ENCODE measurements around the gene CNGA4. TPM values are rescaled to one million over a fixed set of nuclear protein-coding genes. Genes with fewer than 3 reads are reported as not detected.

Gene CNGA4
- total and polyA plus RNA-seq, 2 of the 4 experiments (the other 2 are of a cell fraction), result under 0.01 to 0.12 TPM

DNA sequence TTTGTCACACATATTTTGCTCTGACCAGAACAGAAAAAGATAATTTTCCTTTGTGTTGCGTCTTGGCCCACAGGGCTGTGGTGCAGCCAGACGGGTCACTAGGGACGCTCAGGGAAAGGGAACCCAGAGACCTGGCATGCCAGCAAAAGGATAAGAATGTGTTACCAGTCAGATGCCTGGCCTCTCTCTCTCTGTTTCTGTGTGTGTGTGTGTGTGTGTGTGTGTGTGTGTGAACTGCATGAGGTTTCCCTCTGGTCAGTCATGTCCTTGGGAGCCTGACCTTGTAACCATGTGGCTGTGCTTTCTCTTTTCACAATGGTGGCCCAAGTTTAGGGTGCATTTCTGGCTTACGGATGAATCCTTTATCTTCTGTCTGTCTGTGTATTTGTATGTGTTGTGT is 46.1 kb downstream of the CNGA4 start:
- Histone ChIP-seq H4K8ac (ENCODE audit: low read depth in 2 of 2, low read length in 2 of 2) (no peak overlapping the region), H3K18ac (ENCODE audit: low read depth, low read length) (no peak overlapping the region), H4K91ac (ENCODE audit: insufficient read depth, low read depth, low read length) (no peak overlapping the region), H2BK5ac (ENCODE audit: low read depth, low read length, poor library complexity, severe bottlenecking) (no peak overlapping the region), H4K20me1 (ENCODE audit: insufficient read depth, low read length) (no peaks in the 10 kb centered on the region), H3K79me1 (ENCODE audit: low read depth in 1 of 2, low read length in 2 of 2) (no peaks in the 10 kb centered on the region), H3K27me3 (ENCODE audit: control insufficient read depth, insufficient read depth, low read length) (peaks cover 27% of the 10 kb centered on the region), H3K4me2 (ENCODE audit: low read depth, low read length) (no peak overlapping the region), H3K27ac (ENCODE audit: insufficient read depth, low read length) (no peak overlapping the region), H3K9ac (ENCODE audit: low read depth, low read length) (no peak overlapping the region), H3K9me3 (ENCODE audit: control insufficient read depth, insufficient read depth, low read length) (no peaks in the 10 kb centered on the region), H3K36me3 (ENCODE audit: control insufficient read depth, insufficient read depth, low read length) (no peaks in the 10 kb centered on the region), H3K14ac (replicated peaks; ENCODE audit: low read depth, low read length) (no peak overlapping the region), H2BK15ac (ENCODE audit: low read depth, low read length) (no peak overlapping the region), H3K56ac (ENCODE audit: extremely low read depth, insufficient read depth, low read length) (no peak overlapping the region), H2AFZ (replicated peaks; ENCODE audit: low read length, poor library complexity) (no peak overlapping the region), H4K5ac (ENCODE audit: low read depth, low read length) (no peak overlapping the region), H3K4me1 (ENCODE audit: control insufficient read depth, insufficient read depth, low read length) (no peaks in the 10 kb centered on the region), H2AK9ac (replicated peaks; ENCODE audit: low read depth, low read length, poor library complexity) (no peak overlapping the region), H3K4ac (ENCODE audit: low read depth, low read length) (no peak overlapping the region), H2BK20ac (ENCODE audit: low read depth, low read length) (no peak overlapping the region), H3K23ac (ENCODE audit: low read depth, low read length) (no peak overlapping the region), H3K9me1 (ENCODE audit: insufficient read depth, low read length) (no peaks in the 10 kb centered on the region), H3K4me3 (ENCODE audit: insufficient read depth, low read depth, low read length) (no peak overlapping the region), H2AK5ac (ENCODE audit: low read depth, low read length) (no peak overlapping the region), H2BK120ac (ENCODE audit: low read depth, low read length) (no peak overlapping the region)
- dilution Hi-C loops (cut with HindIII; ENCODE audit: low sequenced_read_pairs, unreplicated experiment) (no loop called here), in situ Hi-C loops (cut with MboI; ENCODE audit: low sequenced_read_pairs) (no loop called here), intact Hi-C loops (cut with micrococcal nuclease) (no loop called here)
- no TSS peak for BruUV-seq (replicated peaks)
- DNase-seq (no peak), ATAC-seq (ENCODE audit: low read depth) (no peak)
- ChIA-PET POLR2A (ENCODE audit: unreplicated experiment) (no interaction called here), CTCF (interaction anchor here (0.9 kb wide), 1 partner anchor 34 kb away, joined by 4 read pairs; no protein-coding TSS in a partner anchor)
- 55% methylated on average over 3 of the region's 4 CpGs; no CpG with 5 or more reads in 1 of the 2 experiments for WGBS, 2 experiments (ENCODE audit: extremely low coverage in 2 of 2, insufficient read length in 1 of 2)
- TF ChIP-seq CTCF (conservative IDR thresholded peaks at IDR 0.05; ENCODE audit: low read depth, low read length) (no peak), CEBPB (IDR thresholded peaks at IDR 0.05; ENCODE audit: low read depth, low read length) (no peak), MAZ (IDR thresholded peaks at IDR 0.05; ENCODE audit: borderline replicate concordance, low read depth, low read length) (no peak), RAD21 (IDR thresholded peaks at IDR 0.05; ENCODE audit: low read length) (no peak), MAFK (IDR thresholded peaks at IDR 0.05; ENCODE audit: low read depth, low read length) (no peak), FOS (IDR thresholded peaks at IDR 0.05; ENCODE audit: low read depth, low read length) (no peak), MXI1 (IDR thresholded peaks at IDR 0.05; ENCODE audit: borderline replicate concordance, low read depth, low read length) (no peak), RCOR1 (IDR thresholded peaks at IDR 0.05; ENCODE audit: insufficient replicate concordance, low read length) (no peak), NFE2L2 (IDR thresholded peaks at IDR 0.05; ENCODE audit: low read depth, low read length) (no peak), CHD1 (IDR thresholded peaks at IDR 0.05; ENCODE audit: low read depth, low read length) (no peak), POLR2A (IDR thresholded peaks at IDR 0.05; ENCODE audit: low read depth, low read length) (no peak), SMC3 (IDR thresholded peaks at IDR 0.05; ENCODE audit: low read depth, low read length) (no peak), BHLHE40 (IDR thresholded peaks at IDR 0.05; ENCODE audit: low read depth, low read length) (no peak), RFX5 (IDR thresholded peaks at IDR 0.05; ENCODE audit: low read depth, low read length) (no peak), ELK1 (IDR thresholded peaks at IDR 0.05; ENCODE audit: borderline replicate concordance, low read depth, low read length) (no peak)
- TF ChIP-seq, protein P1, sequence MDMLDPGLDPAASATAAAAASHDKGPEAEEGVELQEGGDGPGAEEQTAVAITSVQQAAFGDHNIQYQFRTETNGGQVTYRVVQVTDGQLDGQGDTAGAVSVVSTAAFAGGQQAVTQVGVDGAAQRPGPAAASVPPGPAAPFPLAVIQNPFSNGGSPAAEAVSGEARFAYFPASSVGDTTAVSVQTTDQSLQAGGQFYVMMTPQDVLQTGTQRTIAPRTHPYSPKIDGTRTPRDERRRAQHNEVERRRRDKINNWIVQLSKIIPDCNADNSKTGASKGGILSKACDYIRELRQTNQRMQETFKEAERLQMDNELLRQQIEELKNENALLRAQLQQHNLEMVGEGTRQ (IDR thresholded peaks at IDR 0.05; ENCODE audit: low read depth, low read length), result no peak
